GM19025 (cell line): ENCODE data around the gene GTPBP2.

Experiments used
- ATAC-seq: cut with Tn5 transposase; IDR thresholded peaks from one replicate; pipeline ENCODE4 v1.9.1; 2021; ENCODE audit warnings: mild to moderate bottlenecking, low read depth, moderate library complexity; ENCODE audit not compliant: unreplicated experiment

GTPBP2 gene

DNA sequence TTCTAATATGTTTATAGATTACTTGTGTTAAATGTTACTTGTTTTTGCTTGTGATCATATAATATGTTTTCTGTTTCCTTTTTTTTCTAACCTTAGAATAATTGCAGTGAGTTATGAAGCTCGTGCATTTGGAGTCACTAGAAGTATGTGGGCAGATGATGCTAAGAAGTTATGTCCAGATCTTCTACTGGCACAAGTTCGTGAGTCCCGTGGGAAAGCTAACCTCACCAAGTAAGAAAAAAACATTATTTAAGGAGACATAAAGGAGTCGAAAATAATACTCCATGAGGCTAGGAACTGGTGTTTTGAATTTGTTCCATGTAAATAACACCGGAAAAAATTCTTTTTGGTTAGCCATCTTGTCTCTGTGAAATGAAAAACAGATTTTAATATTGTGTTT, 46.2 kb downstream of the GTPBP2 start:
- ATAC-seq: no peak

DNA sequence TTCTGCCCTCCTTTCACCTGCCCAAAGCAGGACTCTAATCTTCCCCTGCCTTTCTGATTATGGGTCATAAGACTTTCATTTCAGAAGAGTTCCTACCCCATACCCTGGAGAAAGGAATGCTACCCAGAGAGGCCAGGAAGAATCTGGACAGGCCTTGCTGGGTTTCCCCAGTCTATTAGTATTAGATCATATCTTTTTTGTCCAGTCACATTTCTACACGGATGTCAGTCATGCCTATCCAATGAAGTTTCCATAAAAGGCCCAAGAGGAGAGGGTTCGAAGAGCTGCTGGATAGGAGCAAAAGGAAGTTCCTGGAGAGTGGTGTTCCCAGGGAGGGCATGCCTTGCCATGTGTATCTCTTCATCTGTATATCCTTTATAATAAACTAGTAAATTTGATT, 49.9 kb downstream of the GTPBP2 start:
- no peak for ATAC-seq

DNA sequence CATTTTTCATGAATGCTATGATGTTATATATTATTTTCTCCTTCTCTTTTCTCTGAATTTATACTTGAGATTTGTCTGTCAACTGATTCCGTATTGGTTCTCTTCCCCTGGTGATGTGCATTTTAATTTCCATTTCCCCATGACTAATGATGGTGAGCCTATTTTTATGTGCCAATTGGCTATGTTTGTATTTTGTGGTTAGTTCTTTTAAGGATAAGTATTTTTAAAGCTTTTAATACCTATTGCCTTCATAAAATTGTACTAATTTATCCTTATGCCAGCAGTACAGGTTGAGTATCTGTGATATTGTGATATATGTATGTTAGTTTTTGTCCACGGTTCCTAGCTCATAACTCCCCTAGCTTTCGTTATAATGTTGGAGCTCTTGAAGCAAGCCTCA, 50.3 kb downstream of the GTPBP2 start:
- no peak for ATAC-seq

DNA sequence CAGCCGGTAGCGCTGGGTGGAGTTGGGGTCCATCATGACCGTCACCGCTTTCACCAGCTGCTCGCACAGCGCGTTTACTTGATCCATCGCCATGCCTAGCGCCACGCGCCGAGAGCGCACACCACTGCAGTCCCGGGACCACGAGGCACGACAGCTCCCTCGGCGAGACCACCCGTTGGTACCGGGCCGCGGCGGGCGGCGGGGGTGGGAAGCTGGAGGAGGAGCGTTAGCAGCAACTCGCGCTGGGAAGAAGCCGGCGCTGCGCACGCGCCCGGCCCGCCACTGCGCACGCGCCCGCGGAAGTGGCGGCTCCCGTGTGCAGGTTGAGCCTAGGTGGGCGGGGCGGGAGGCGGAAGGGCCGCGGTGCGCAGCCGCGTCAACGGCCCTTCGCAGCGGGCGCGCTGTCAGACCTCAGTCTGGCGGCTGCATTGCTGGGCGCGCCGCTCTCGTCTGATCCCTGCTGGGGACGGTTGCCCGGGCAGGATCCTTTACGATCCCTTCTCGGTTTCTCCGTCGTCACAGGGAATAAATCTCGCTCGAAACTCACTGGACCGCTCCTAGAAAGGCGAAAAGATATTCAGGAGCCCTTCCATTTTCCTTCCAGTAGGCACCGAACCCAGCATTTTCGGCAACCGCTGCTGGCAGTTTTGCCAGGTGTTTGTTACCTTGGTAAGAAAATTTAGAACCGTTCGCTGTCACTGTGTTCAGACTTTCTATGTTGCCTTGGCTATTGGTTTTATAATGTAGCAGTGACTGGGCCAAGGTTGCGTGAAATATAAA, 53.1 kb downstream of the GTPBP2 start, which contains the start of the genes POLH and XPO5:
Gene POLH, plus strand, starts transcription at position 414 of the 780 bp plus-strand sequence. CDS start 6,135 bp downstream, outside the sequence.
Gene XPO5, minus strand, starts transcription at position 267 of the 780 bp plus-strand sequence. Its CDS starts 174 bp downstream, at position 93.
- peak; percentile 89 for ATAC-seq

DNA sequence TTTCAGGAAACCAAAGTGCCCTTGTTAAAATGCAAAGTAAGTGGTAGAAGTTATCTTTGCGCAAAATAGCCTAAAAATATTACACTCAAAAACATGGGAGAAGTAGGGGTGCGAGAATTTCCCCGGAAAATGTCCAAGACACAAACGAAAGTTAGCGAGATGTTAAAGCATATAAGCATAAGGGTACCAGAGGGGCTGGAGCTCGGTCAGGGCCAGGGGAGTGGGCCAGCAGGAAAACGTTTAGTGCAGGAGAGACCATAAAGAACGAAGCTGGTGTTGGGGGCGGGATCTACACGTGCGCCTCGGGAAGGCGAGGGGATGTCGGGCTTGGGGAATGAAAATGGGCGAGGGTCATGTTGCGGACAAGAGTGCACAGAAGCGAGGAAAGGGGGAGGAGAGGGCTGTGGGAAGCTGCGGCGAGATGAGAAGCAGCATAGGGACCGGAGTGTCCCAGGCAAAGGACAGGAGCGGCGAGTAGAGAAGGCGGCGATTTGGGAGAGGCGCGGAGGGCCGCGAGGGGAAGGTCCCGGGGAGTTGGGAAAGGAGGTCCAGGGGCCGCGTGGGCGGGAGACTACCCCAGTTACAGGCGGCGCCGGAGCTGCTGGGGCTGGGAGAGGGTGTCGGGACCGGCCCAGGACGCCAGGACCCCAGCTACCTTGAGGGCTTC, 53.8 kb downstream of the GTPBP2 start:
- no peak for ATAC-seq

DNA sequence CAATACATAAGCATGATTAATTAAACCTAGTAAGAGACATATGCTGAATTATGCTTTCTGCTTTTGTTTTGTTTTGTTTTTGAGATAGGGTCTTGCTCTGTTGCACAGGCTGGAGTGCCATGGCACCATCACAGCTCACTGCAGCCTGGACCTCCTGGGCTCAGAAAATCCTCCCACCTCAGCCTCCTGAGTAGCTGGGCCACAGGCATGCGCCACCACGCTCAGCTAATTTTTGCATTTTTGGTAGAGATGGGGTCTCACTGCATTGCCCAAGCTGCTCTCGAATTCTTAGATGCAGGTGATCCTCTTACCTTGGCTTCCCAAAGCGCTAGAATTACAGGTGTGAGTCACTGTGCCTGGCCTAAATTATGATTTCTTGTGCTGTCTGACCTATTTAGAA, 57.0 kb downstream of the GTPBP2 start:
- ATAC-seq: no peak

DNA sequence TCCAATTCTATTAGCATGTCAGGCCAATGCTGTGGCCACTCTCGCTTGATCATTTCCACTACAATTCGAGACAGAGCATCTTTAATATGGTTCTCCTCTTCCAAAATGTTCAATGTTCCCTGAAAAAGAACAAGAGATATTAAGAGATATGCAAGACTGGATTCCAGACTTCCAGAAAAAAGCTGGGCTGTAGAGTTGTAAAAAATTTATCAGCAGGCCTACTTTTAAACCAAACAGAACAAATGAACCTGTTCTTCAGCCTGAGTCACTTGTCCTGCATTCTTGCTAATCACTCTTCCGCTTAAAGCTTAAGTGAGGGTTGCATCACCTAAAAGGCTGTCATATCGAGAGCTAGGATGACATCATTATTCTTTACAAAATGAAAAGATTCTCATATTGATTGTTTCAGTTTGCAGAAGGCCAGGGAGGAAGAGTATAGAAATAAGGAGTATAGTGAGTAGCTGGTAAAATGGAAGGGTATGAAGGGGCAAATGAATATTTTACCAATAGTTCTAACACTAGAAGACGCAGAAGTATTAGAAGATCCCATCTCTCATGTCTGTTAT, 58.1 kb downstream of the GTPBP2 start:
- no peak for ATAC-seq
